Esophagus squamous epithelium (tissue), 5 donors: ENCODE measurements around the gene NEK4. TPM values are rescaled to one million over a fixed set of nuclear protein-coding genes. Genes with fewer than 3 reads are reported as not detected.

ENCODE experiments used
- DNase-seq: peaks from one replicate; lab custom pipeline; 2025; lab: John Stamatoyannopoulos, UW
- H3K27ac ChIP-seq, 4 donors: fragments of 200-600 bp; sonication (generic); one replicate each; pipeline ENCODE4 v1.5.1; 2016 to 2019; ENCODE audit warnings: mild to moderate bottlenecking in 1 of 4
- H3K27me3 ChIP-seq, 4 donors: fragments of 200-600 bp; sonication (generic); 1 replicate in 3 of 4; 2 replicates in 1 of 4; pipeline versions ENCODE4 v1.5.1 to v1.6.0; 2017 to 2021; ENCODE audit warnings: antibody characterized with exemption in 1 of 4
- H3K36me3 ChIP-seq, 3 donors: fragments of 200-600 bp; sonication (generic); one replicate each; pipeline ENCODE4 v1.5.1; 2016 to 2019
- H3K4me1 ChIP-seq, 3 donors: fragments of 200-600 bp; sonication (generic); one replicate each; pipeline ENCODE4 v1.5.1; 2017 to 2019
- H3K4me3 ChIP-seq, 4 donors: fragments of 200-600 bp; sonication (generic); 1 replicate in 3 of 4; 2 replicates in 1 of 4; pipeline ENCODE4 v1.5.1; 2016 to 2019; ENCODE audit warnings: mild to moderate bottlenecking in 2 of 4, moderate library complexity in 1 of 4
- H3K9me3 ChIP-seq, 3 donors: fragments of 200-600 bp; sonication (generic); one replicate each; pipeline ENCODE4 v1.5.1; 2016 to 2019
- CTCF ChIP-seq, 6 experiments: fragments of 450-650 bp in 4 of 6; fragments of 200-600 bp in 2 of 6; sonication (generic) in 2 of 6; IDR thresholded peaks; one replicate each; pipeline ENCODE4 v1.5.1; 2016 to 2019; ENCODE audit warnings: antibody characterized with exemption in 6 of 6, mild to moderate bottlenecking in 4 of 6, moderate library complexity in 4 of 6
- POLR2A ChIP-seq, 4 donors: fragments of 450-650 bp; IDR thresholded peaks; one replicate each; pipeline ENCODE4 v1.6.1; 2017; ENCODE audit warnings: antibody characterized with exemption in 4 of 4, mild to moderate bottlenecking in 4 of 4, moderate library complexity in 3 of 4
- WGBS, 2 donors: methylation state at CpG; one replicate each; pipeline ENCODE4 v1.1.5; 2018; 5-methylcytosine and 5-hydroxymethylcytosine counted together
- intact Hi-C: fragments of 100-400 bp; cut with DNase I; formaldehyde crosslinking; loops from one replicate; pipeline ENCODE4 v1.15.0; 2022
- total RNA-seq, 4 donors: library from RNA; depleted of rRNA; stranded (reverse); fragments of >200 nt; gene quantifications; one replicate each; pipeline ENCODE4 v1.1.0, GENCODE V29; 2016
- donor health status: DM: yes; HTN: yes; CAD: no.

NEK4 gene
- total RNA-seq, 4 donors from 2014 or later = 8.0 to 16.6 (median 14.6) TPM

GRCh38 chr3:52724511-52724910, 46.2 kb downstream of the NEK4 start:
- 91 to 96% methylated on average over 1 of the region's 1 CpG for WGBS, 2 donors
- Histone ChIP-seq H3K36me3 (peaks cover 0 to 28% (median 0%) of the 10 kb centered on the region in 3 donors), H3K4me3 (no peak overlapping the region), H3K27ac (no peak overlapping the region), H3K27me3 (no peaks in the 10 kb centered on the region), H3K4me1 (no peaks in the 10 kb centered on the region), H3K9me3 (peaks cover 0 to 14% (median 8%) of the 10 kb centered on the region in 3 donors)
- TF ChIP-seq POLR2A (IDR thresholded peaks at IDR 0.05) (no peak), CTCF (IDR thresholded peaks at IDR 0.05) (no peak)
- no peak for DNase-seq
- intact Hi-C loops = no loop called here

- 86 to 95% methylated on average over 2 to 5 of the region's 5 CpGs for WGBS, 2 donors
- Histone ChIP-seq H3K4me3 (no peak overlapping the region), H3K27me3 (no peaks in the 10 kb centered on the region), H3K27ac (no peak overlapping the region), H3K4me1 (no peaks in the 10 kb centered on the region), H3K9me3 (peaks cover 0 to 9% (median 3%) of the 10 kb centered on the region in 3 donors), H3K36me3 (peaks cover 0 to 26% (median 0%) of the 10 kb centered on the region in 3 donors)
- no peak for DNase-seq
- intact Hi-C loops = no loop called here
- no peak for TF ChIP-seq POLR2A (IDR thresholded peaks at IDR 0.05)
- TF ChIP-seq CTCF (IDR thresholded peaks at IDR 0.05) = no peak
Measured at GRCh38 chr3:52723935-52724334, 46.8 kb downstream of the NEK4 start.

DNA sequence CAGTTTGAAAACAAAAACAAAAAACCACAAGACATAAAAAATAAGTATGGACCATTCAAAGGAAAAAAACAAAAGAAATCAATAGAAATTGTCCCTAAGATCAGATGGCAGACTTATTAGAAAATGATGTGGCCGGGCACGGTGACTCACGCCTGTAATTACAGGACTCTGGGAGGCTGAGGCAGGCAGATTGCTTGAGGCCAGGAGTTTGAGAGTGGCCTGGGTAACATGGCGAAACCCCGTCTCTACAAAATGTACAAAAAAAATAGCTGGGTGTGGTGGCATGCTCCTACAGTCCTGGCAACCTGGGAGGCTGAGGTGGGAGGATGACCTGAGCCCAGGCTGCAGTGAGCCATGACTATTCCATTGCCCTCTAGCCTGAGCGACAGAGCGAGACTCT, 48.2 kb downstream of the NEK4 start:
- no peak for TF ChIP-seq CTCF (IDR thresholded peaks at IDR 0.05)
- no peaks in the 10 kb centered on the region for H3K9me3 ChIP-seq
- no peak overlapping the region for H3K4me3 ChIP-seq
- no peak for DNase-seq
- H3K27ac ChIP-seq = no peak overlapping the region
- WGBS, 2 donors = 78 to 86% methylated on average over 7 of the region's 7 CpGs
- no peaks in the 10 kb centered on the region for H3K27me3 ChIP-seq
- intact Hi-C loops = no loop called here
- peaks cover 0 to 23% (median 0%) of the 10 kb centered on the region in 3 donors for H3K36me3 ChIP-seq
- H3K4me1 ChIP-seq = no peaks in the 10 kb centered on the region

DNA sequence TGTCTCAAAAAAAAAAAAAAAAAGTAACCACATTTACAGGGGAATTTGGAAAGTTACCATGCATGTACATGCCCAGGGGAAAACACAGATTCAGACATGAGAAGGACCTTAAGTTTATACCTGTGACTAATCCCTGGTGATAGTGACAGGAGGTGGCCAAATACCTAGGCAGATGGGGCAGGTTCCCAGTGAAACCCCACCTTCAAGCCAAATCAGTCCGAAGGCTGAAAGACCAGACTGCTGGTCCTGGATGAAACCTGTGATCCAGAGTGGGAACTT, 49.1 kb downstream of the NEK4 start:
- peaks cover 0 to 23% (median 0%) of the 10 kb centered on the region in 3 donors for H3K36me3 ChIP-seq
- 80 to 88% methylated on average over 1 of the region's 1 CpG for WGBS, 2 donors
- TF ChIP-seq CTCF (IDR thresholded peaks at IDR 0.05) = no peak
- no peak for TF ChIP-seq POLR2A (IDR thresholded peaks at IDR 0.05)
- no peaks in the 10 kb centered on the region for H3K9me3 ChIP-seq
- H3K4me1 ChIP-seq = no peaks in the 10 kb centered on the region
- no peak overlapping the region for H3K4me3 ChIP-seq
- intact Hi-C loops = no loop called here
- no peak overlapping the region for H3K27ac ChIP-seq
- no peak for DNase-seq
- H3K27me3 ChIP-seq = no peaks in the 10 kb centered on the region

- 71 to 73% methylated on average over 3 to 6 of the region's 6 CpGs for WGBS, 2 donors
- H3K4me3 ChIP-seq = no peak overlapping the region
- no peaks in the 10 kb centered on the region for H3K9me3 ChIP-seq
- no peaks in the 10 kb centered on the region for H3K27me3 ChIP-seq
- no peak for TF ChIP-seq CTCF (IDR thresholded peaks at IDR 0.05)
- no peak for DNase-seq
- peaks cover 0 to 23% (median 0%) of the 10 kb centered on the region in 3 donors for H3K36me3 ChIP-seq
- intact Hi-C loops = no loop called here
- H3K4me1 ChIP-seq = no peaks in the 10 kb centered on the region
- H3K27ac ChIP-seq = no peak overlapping the region
Measured at GRCh38 chr3:52721002-52721729, 49.6 kb downstream of the NEK4 start.
